ENCODE results near the gene RAB28.
"Not testable (repeated sequence)": the region's sequence is repeated elsewhere in the genome, so short reads cannot be mapped to it uniquely, and the experiment has no call there.

Gene RAB28

GRCh38 chr4:13445841-13446790 lies 38.0 kb downstream of the RAB28 start:
- DNase-seq, result no peak

- no peak for DNase-seq
These were observed 42.6 kb downstream of the RAB28 start for GRCh38 chr4:13441506-13441905.

- no peak for DNase-seq
These were observed 47.2 kb downstream of the RAB28 start for GRCh38 chr4:13436962-13437361.

- no peak for DNase-seq
These were observed 51.7 kb downstream of the RAB28 start for GRCh38 chr4:13432453-13432852.

- DNase-seq, result no peak
These were observed 53.1 kb downstream of the RAB28 start for GRCh38 chr4:13430834-13431568.

- DNase-seq, result no peak
These were observed 56.4 kb downstream of the RAB28 start for GRCh38 chr4:13427599-13428325.

GRCh38 chr4:13415068-13415785 lies 68.9 kb downstream of the RAB28 start:
- no peak for DNase-seq

GRCh38 chr4:13413729-13414437 lies 70.3 kb downstream of the RAB28 start:
- no peak for DNase-seq

GRCh38 chr4:13411942-13412341 lies 72.2 kb downstream of the RAB28 start:
- no peak for DNase-seq

GRCh38 chr4:13409324-13409723 lies 74.8 kb downstream of the RAB28 start:
- no peak for DNase-seq

- DNase-seq, result not testable (repeated sequence)
These were observed 78.0 kb downstream of the RAB28 start for GRCh38 chr4:13406156-13406555.

GRCh38 chr4:13403833-13404232 lies 80.3 kb downstream of the RAB28 start:
- no peak for DNase-seq

- no peak for DNase-seq
These were observed 80.8 kb downstream of the RAB28 start for GRCh38 chr4:13403326-13403725.

GRCh38 chr4:13399257-13399656 lies 84.9 kb downstream of the RAB28 start:
- no peak for DNase-seq

GRCh38 chr4:13396161-13396560 lies 88.0 kb downstream of the RAB28 start:
- no peak for DNase-seq

- DNase-seq, result not testable (repeated sequence)
These were observed 94.2 kb downstream of the RAB28 start for GRCh38 chr4:13389901-13390300.

GRCh38 chr4:13386405-13387107 lies 97.6 kb downstream of the RAB28 start:
- no peak for DNase-seq

- DNase-seq, result no peak
These were observed 100.1 kb downstream of the RAB28 start for GRCh38 chr4:13384055-13384454.

- DNase-seq, result no peak
These were observed 105.0 kb downstream of the RAB28 start for GRCh38 chr4:13378973-13379759.

GRCh38 chr4:13371048-13371447 lies 113.1 kb downstream of the RAB28 start:
- DNase-seq, result no peak
